SK-N-SH treated with all-trans-retinoic acid at 6 μM for 48 hours (cell line): ENCODE measurements around the gene FOXP4.

Source experiments
- ATAC-seq: fragments of 200-7000 bp; cut with Tn5 transposase; 3 replicates; pipeline ENCODE4 v1.9.1; 2020; ENCODE audit warnings: mild to moderate bottlenecking, moderate library complexity
- ARNTL ChIP-seq: fragments of 450-650 bp; formaldehyde crosslinking; IDR thresholded peaks from 2 replicates; pipeline ENCODE4 v1.5.0; 2020; ENCODE audit warnings: low read depth, mild to moderate bottlenecking, moderate library complexity, borderline replicate concordance
- BACH2 ChIP-seq: fragments of 250-450 bp; sonication (Bioruptor Pico); IDR thresholded peaks from 2 replicates; pipeline ENCODE4 v1.9.0; 2021; ENCODE audit warnings: mild to moderate bottlenecking, borderline replicate concordance
- CREB5 ChIP-seq: fragments of 250-450 bp; sonication (Bioruptor Pico); IDR thresholded peaks from 2 replicates; pipeline ENCODE4 v1.5.1; 2020; ENCODE audit warnings: low read depth, mild to moderate bottlenecking, moderate library complexity
- CSDC2 ChIP-seq: fragments of 250-450 bp; sonication (Bioruptor Pico); IDR thresholded peaks from 2 replicates; pipeline ENCODE4 v1.5.0; 2020; ENCODE audit warnings: mild to moderate bottlenecking, moderate library complexity
- CSRNP3 ChIP-seq: fragments of 250-450 bp; sonication (Bioruptor Pico); IDR thresholded peaks from 2 replicates; pipeline ENCODE4 v1.5.1; 2021; ENCODE audit warnings: mild to moderate bottlenecking, moderate library complexity
- ESRRG ChIP-seq: fragments of 250-450 bp; sonication (Bioruptor Pico); IDR thresholded peaks from 2 replicates; pipeline ENCODE4 v1.6.1; 2021; ENCODE audit warnings: mild to moderate bottlenecking
- GLIS3 ChIP-seq: fragments of 250-450 bp; sonication (Bioruptor Pico); IDR thresholded peaks from 2 replicates; pipeline ENCODE4 v1.5.0; 2020; ENCODE audit warnings: mild to moderate bottlenecking, moderate library complexity
- ISL1 ChIP-seq: fragments of 250-450 bp; sonication (Bioruptor Pico); IDR thresholded peaks from 2 replicates; pipeline ENCODE4 v2.1.2; 2022; ENCODE audit warnings: mild to moderate bottlenecking, moderate library complexity
- PPARA ChIP-seq: fragments of 250-450 bp; sonication (Bioruptor Pico); IDR thresholded peaks from 2 replicates; pipeline ENCODE4 v1.5.0; 2020; ENCODE audit warnings: mild to moderate bottlenecking, borderline replicate concordance
- RARB ChIP-seq: fragments of 250-450 bp; sonication (Bioruptor Pico); IDR thresholded peaks from 2 replicates; pipeline ENCODE4 v1.8.0; 2021; ENCODE audit warnings: mild to moderate bottlenecking, moderate library complexity
- TOX ChIP-seq: fragments of 250-450 bp; sonication (Bioruptor Pico); IDR thresholded peaks from 2 replicates; pipeline ENCODE4 v1.8.0; 2021; ENCODE audit warnings: mild to moderate bottlenecking, moderate library complexity, borderline replicate concordance
- ZFP3 ChIP-seq: fragments of 250-450 bp; sonication (Bioruptor Pico); IDR thresholded peaks from 2 replicates; pipeline ENCODE4 v1.5.0; 2020; ENCODE audit warnings: mild to moderate bottlenecking, moderate library complexity
- ZNF565 ChIP-seq: fragments of 450-650 bp; formaldehyde crosslinking; conservative IDR thresholded peaks from 2 replicates; pipeline ENCODE4 v1.5.0; 2020; ENCODE audit warnings: low read depth, mild to moderate bottlenecking, moderate library complexity
- ZNF70 ChIP-seq: fragments of 450-650 bp; formaldehyde crosslinking; IDR thresholded peaks from 2 replicates; pipeline ENCODE4 v1.5.0; 2020; ENCODE audit warnings: mild to moderate bottlenecking, moderate library complexity
- ZNF8 ChIP-seq: fragments of 450-650 bp; formaldehyde crosslinking; IDR thresholded peaks from 2 replicates; pipeline ENCODE4 v1.5.0; 2020; ENCODE audit warnings: mild to moderate bottlenecking, moderate library complexity
- TF ChIP-seq, protein P1 (sequence below): fragments of 250-450 bp; sonication (Bioruptor Pico); IDR thresholded peaks from 2 replicates; pipeline ENCODE4 v1.5.0; 2020; ENCODE audit warnings: mild to moderate bottlenecking, moderate library complexity
- TF ChIP-seq, protein P2 (sequence below): fragments of 250-450 bp; sonication (Bioruptor Pico); IDR thresholded peaks from 2 replicates; pipeline ENCODE4 v1.8.0; 2021; ENCODE audit warnings: low read depth, mild to moderate bottlenecking, moderate library complexity, borderline replicate concordance
- TF ChIP-seq, protein P3 (sequence below): fragments of 250-450 bp; sonication (Bioruptor Pico); IDR thresholded peaks from 2 replicates; pipeline ENCODE4 v1.8.0; 2020; ENCODE audit warnings: mild to moderate bottlenecking, moderate library complexity, borderline replicate concordance

Gene FOXP4

DNA sequence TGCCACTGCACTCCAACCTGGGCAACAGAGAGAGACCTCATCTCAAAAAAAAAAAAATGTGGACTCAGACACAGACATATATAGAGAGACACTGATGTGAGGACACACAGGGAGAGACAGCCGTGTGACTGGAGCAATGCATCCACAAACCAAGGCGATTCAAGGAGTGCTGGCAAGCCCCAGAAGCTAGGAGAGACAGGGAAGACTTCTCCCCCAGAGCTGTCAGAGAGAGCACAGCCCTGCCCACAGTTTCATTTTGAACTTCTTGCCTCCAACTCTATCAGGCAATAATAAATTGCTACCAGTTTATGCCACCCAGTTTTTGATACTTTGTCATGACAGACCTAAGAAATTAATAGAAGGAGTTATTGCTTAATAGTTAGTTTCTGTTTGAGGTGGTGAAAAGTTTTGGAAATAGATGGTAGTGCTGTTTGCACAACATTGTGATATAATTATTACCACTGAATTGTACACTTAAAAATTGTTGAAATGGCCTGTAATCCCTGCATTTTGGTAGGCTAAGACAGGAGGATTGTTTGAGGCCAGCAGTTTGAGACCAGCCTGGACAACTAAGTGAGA lies 87.0 kb downstream of the FOXP4 start:
- ATAC-seq: no peak
- TF ChIP-seq PPARA (no peak), ZFP3 (no peak), ZNF8 (CRISPR knock-in tag) (no peak), ZNF70 (no peak), CSRNP3 (CRISPR knock-in tag) (no peak), CREB5 (CRISPR knock-in tag) (no peak), ISL1 (no peak), ARNTL (CRISPR knock-in tag) (no peak), GLIS3 (CRISPR knock-in tag) (no peak), TOX (CRISPR knock-in tag) (no peak)
- TF ChIP-seq, protein P1, sequence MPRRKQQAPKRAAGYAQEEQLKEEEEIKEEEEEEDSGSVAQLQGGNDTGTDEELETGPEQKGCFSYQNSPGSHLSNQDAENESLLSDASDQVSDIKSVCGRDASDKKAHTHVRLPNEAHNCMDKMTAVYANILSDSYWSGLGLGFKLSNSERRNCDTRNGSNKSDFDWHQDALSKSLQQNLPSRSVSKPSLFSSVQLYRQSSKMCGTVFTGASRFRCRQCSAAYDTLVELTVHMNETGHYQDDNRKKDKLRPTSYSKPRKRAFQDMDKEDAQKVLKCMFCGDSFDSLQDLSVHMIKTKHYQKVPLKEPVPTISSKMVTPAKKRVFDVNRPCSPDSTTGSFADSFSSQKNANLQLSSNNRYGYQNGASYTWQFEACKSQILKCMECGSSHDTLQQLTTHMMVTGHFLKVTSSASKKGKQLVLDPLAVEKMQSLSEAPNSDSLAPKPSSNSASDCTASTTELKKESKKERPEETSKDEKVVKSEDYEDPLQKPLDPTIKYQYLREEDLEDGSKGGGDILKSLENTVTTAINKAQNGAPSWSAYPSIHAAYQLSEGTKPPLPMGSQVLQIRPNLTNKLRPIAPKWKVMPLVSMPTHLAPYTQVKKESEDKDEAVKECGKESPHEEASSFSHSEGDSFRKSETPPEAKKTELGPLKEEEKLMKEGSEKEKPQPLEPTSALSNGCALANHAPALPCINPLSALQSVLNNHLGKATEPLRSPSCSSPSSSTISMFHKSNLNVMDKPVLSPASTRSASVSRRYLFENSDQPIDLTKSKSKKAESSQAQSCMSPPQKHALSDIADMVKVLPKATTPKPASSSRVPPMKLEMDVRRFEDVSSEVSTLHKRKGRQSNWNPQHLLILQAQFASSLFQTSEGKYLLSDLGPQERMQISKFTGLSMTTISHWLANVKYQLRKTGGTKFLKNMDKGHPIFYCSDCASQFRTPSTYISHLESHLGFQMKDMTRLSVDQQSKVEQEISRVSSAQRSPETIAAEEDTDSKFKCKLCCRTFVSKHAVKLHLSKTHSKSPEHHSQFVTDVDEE (CRISPR knock-in tag): no peak
- TF ChIP-seq, protein P2, sequence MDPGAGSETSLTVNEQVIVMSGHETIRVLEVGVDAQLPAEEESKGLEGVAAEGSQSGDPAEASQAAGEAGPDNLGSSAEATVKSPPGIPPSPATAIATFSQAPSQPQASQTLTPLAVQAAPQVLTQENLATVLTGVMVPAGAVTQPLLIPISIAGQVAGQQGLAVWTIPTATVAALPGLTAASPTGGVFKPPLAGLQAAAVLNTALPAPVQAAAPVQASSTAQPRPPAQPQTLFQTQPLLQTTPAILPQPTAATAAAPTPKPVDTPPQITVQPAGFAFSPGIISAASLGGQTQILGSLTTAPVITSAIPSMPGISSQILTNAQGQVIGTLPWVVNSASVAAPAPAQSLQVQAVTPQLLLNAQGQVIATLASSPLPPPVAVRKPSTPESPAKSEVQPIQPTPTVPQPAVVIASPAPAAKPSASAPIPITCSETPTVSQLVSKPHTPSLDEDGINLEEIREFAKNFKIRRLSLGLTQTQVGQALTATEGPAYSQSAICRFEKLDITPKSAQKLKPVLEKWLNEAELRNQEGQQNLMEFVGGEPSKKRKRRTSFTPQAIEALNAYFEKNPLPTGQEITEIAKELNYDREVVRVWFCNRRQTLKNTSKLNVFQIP (CRISPR knock-in tag): no peak

- ATAC-seq: no peak
- no peak for TF ChIP-seq RARB (CRISPR knock-in tag)
- TF ChIP-seq CREB5 (CRISPR knock-in tag): no peak
- TF ChIP-seq, all 23 proteins: peak for 0
Measured at GRCh38 chr6:41634657-41635056, 88.5 kb downstream of the FOXP4 start.

- no peak for ATAC-seq
- TF ChIP-seq, protein P3, sequence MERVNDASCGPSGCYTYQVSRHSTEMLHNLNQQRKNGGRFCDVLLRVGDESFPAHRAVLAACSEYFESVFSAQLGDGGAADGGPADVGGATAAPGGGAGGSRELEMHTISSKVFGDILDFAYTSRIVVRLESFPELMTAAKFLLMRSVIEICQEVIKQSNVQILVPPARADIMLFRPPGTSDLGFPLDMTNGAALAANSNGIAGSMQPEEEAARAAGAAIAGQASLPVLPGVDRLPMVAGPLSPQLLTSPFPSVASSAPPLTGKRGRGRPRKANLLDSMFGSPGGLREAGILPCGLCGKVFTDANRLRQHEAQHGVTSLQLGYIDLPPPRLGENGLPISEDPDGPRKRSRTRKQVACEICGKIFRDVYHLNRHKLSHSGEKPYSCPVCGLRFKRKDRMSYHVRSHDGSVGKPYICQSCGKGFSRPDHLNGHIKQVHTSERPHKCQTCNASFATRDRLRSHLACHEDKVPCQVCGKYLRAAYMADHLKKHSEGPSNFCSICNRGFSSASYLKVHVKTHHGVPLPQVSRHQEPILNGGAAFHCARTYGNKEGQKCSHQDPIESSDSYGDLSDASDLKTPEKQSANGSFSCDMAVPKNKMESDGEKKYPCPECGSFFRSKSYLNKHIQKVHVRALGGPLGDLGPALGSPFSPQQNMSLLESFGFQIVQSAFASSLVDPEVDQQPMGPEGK (CRISPR knock-in tag): no peak
- TF ChIP-seq CREB5 (CRISPR knock-in tag): no peak
Measured at GRCh38 chr6:41635365-41635764, 89.2 kb downstream of the FOXP4 start.

DNA sequence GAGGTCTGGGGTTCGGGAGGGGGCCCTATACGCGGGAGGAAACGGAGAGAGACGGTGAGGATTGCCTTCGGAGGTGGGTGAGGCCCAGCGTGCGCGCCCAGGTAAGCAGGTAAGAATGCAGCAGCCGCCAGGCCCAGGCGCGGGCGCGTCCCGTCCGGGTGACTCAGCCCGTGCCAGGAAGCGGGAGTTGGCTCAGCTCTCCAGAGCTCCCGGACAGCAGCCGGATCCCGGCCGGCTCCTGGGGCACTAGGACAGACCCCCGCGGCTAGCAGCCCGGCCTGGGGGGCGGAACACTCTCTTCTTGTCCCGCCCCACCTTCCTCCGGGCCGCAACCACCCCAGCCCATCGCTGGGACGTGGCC lies 90.6 kb downstream of the FOXP4 start:
- ATAC-seq: no peak
- no peak for TF ChIP-seq BACH2 (CRISPR knock-in tag)
- no peak for TF ChIP-seq ESRRG (CRISPR knock-in tag)
- TF ChIP-seq ZNF70: no peak
- TF ChIP-seq ZFP3: no peak
- TF ChIP-seq PPARA: no peak
- TF ChIP-seq ISL1: no peak
- TF ChIP-seq CSRNP3 (CRISPR knock-in tag): no peak
- TF ChIP-seq RARB (CRISPR knock-in tag): no peak
- TF ChIP-seq ZNF8 (CRISPR knock-in tag): no peak
- TF ChIP-seq, protein P3 (CRISPR knock-in tag): no peak
- TF ChIP-seq TOX (CRISPR knock-in tag): no peak
- TF ChIP-seq GLIS3 (CRISPR knock-in tag): no peak
- TF ChIP-seq CSDC2 (CRISPR knock-in tag): no peak
- TF ChIP-seq ZNF565 (CRISPR knock-in tag): no peak
